Jurkat, Clone E6-1 (cell line): ENCODE measurements around the gene RNF215.

Experiments used
- DNase-seq: peaks from one replicate; pipeline ENCODE4 v3.0.0-alpha.2; 2011; ENCODE audit warnings: low read depth, low spot score
- H3K4me3 ChIP-seq: 2 replicates; pipeline ENCODE4 v1.5.1; 2011; ENCODE audit warnings: mild to moderate bottlenecking, low read length, control low read depth, moderate library complexity

Gene RNF215

DNA sequence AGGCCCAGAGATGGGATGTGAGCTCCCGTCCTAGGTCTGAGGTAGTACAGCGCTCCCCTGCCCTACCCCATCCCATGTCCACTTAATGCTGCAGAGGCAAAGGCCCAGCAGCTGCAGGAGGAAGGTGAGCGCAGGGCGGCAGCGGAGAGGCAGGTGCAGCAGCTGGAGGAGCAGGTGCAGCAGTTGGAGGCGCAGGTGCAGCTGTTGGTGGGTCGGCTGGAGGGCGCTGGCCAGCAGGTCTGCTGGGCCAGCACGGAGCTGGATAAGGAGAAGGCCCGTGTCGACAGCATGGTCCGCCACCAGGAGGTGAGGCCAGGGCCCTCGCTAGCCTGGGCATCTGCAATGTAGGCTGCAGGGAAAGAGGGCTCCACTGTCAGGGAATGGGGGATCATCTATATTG is 15.2 kb downstream of the RNF215 start:
- H3K4me3 ChIP-seq, result no peak overlapping the region
- no peak for DNase-seq

DNA sequence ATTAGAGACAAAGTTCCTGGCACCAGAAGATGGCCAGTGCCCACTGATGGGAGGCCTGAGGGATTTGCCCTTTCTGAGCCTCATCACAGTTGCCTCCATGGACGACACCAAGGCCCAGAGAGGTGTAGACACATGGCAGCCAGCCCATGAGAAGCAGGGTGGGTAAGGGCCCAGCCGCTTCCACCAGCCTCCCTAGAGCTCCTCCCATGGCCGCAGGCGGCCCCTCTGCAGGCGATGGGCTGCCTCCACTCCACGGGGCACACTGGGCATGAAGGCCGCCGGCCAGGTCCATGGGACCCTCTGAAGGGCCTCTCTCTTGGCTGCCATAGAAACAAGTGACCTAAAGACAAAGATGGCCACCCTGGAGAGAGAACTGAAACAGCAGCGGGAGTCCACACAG is 15.9 kb downstream of the RNF215 start:
- DNase-seq, result no peak
- no peak overlapping the region for H3K4me3 ChIP-seq

GRCh38 chr22:30370641-30371230 is 16.5 kb downstream of the RNF215 start:
- DNase-seq, result no peak
- H3K4me3 ChIP-seq, result no peak overlapping the region

DNA sequence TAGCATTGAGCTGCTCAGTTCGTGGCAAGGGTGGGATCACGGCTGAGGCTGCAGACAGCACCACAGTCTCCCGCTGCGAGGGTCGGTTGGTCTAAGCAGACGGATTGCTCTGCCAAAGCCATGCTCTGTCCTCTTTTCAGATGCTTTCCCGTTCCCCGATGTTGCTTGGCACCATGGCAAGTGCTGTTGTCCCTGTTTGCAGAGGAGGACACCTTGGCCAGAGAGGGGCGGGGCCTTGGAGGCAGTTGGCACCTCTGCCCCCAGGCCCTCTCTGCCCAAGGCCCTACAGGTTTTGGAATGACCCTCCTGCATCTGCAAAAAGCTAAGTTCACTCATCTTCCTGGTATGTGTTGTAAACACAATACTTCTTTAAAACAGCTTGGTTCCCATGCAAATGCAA is 18.8 kb downstream of the RNF215 start:
- DNase-seq, result no peak
- no peak overlapping the region for H3K4me3 ChIP-seq

GRCh38 chr22:30365891-30366290 is 21.3 kb downstream of the RNF215 start:
- no peak overlapping the region for H3K4me3 ChIP-seq
- no peak for DNase-seq

DNA sequence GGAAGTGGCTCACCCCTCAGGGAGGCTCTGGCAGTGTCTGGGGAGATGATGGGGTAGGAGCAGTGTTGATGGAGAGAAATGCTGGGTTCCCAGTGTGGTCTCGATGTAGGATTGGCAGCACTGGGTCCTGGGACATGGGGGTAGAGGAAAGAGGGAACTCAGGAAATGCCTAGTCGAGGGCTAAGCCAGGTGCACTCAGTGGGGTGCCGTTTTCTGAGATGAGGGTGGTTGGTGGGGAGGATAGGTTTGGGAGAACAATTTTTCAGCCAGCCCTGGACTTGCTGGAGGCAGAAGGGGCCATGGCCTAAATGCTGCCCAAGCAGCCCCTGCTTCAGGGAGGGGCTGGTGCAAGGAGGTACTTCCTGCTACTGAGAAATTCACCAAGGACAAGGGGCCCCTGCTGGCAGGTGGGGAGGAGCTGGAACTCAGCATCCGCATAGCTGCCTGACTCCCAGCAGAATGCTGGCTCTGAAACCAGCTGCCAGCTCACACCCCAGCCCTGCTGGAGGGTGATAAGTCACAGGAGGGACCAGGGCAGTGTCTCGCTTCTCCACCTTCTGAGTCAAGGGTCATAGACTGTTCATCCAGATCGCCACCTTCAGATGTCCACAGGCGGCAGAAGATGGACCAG is 24.4 kb downstream of the RNF215 start:
- no peak overlapping the region for H3K4me3 ChIP-seq
- DNase-seq, result no peak

GRCh38 chr22:30361916-30362650 is 25.1 kb downstream of the RNF215 start:
- no peak overlapping the region for H3K4me3 ChIP-seq
- peak; percentile 11 for DNase-seq

GRCh38 chr22:30358541-30358940 is 28.7 kb downstream of the RNF215 start:
- DNase-seq, result no peak
- H3K4me3 ChIP-seq, result no peak overlapping the region

GRCh38 chr22:30357650-30358215 is 29.5 kb downstream of the RNF215 start:
- no peak overlapping the region for H3K4me3 ChIP-seq
- DNase-seq, result no peak

- peak; percentile 11 for DNase-seq
- H3K4me3 ChIP-seq, result peak overlapping the region; percentile 66
Measured at GRCh38 chr22:30357236-30357570, 30.0 kb downstream of the RNF215 start.

- H3K4me3 ChIP-seq, result peak within 1 kb of the TSS; percentile 66
- DNase-seq, result peak; percentile 62
Measured at GRCh38 chr22:30356449-30357235, 30.6 kb downstream of the RNF215 start, which contains the start of the genes CCDC157 and SF3A1. Gene CCDC157, plus strand, starts transcription at chr22:30357007. Its CDS starts 8,994 bp downstream, at chr22:30366001. Gene SF3A1, minus strand, starts transcription at chr22:30356894. Its CDS starts 102 bp downstream, at chr22:30356792.

DNA sequence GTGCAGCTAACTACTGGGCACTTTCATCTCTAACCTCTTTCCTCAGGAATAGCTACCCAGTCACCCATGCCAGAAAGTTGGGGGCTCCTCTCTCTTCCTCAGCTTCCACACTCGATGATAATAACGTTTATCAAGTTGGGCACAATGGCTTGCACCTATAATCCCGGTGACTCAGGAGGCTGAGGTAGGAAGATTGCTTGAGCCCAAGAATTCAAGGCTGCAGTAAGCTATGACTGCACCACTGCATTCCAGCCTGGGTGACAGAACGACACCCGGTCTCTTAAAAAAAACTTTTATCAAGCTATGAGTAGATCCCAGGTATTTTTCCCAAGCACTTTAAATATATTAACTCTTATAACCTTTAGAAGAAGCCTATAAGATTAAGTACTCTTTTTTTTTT is 32.6 kb downstream of the RNF215 start:
- no peak for DNase-seq
- H3K4me3 ChIP-seq, result no peak overlapping the region

DNA sequence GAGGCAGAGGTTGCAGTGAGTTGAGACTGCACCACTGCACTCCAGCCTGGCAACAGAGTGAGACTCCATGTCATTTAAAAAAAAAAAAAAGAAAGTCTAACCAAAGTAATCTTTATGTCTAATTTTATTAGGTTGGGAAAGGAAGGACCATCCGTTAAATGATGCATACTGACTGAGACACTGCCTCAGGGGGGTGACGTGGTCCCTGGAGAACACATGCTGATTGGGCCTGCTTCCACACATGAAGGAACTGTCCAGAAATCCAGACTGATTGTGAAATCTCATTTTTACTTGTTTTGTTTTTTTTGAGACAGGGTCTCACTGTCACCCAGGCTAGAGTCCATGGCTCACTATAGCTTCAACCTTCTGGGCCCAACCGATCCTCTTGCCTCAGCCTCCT is 36.0 kb downstream of the RNF215 start:
- no peak for DNase-seq
- no peak overlapping the region for H3K4me3 ChIP-seq

DNA sequence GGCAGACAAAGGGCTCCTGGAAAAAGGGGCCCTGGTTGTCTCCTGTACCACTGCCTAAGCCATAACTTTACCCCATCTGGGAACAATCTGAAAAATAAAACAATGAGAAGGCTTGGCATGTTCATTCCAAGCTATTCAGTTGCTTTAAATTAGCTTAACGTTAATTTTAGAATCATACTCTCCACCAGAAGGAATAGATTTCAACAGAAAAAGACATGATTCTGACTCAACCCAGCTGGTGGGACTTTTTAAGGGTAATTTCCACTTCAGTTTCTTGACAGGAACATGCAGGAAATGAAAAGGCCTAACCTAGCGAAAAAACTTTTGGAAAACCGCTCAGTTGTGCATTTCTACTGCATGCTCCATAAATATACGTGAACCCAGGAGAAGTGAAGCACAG is 38.4 kb downstream of the RNF215 start:
- H3K4me3 ChIP-seq, result no peak overlapping the region
- DNase-seq, result no peak

DNA sequence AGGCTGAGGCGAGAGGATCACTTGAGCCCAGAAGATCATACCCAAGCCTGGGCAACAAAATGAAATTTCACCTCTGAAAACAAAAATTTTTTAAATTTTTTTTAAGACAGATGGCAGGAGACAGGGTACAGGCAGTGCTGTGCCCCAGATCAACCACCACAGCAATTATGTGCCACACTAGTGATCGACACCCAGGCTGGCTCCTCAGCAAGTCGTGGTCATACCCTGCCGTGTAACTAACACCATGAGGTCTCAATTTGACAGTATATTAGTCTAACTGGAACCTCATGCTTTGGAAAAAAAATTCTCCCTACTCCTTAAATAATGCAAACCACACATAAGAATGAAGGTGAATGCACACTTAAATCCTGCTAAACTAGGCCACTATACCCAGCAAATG is 38.8 kb downstream of the RNF215 start:
- no peak for DNase-seq
- no peak overlapping the region for H3K4me3 ChIP-seq

GRCh38 chr22:30347255-30347892 is 39.8 kb downstream of the RNF215 start:
- no peak overlapping the region for H3K4me3 ChIP-seq
- no peak for DNase-seq

GRCh38 chr22:30344447-30345200 is 42.6 kb downstream of the RNF215 start:
- H3K4me3 ChIP-seq, result no peak overlapping the region
- peak; percentile 71 for DNase-seq

DNA sequence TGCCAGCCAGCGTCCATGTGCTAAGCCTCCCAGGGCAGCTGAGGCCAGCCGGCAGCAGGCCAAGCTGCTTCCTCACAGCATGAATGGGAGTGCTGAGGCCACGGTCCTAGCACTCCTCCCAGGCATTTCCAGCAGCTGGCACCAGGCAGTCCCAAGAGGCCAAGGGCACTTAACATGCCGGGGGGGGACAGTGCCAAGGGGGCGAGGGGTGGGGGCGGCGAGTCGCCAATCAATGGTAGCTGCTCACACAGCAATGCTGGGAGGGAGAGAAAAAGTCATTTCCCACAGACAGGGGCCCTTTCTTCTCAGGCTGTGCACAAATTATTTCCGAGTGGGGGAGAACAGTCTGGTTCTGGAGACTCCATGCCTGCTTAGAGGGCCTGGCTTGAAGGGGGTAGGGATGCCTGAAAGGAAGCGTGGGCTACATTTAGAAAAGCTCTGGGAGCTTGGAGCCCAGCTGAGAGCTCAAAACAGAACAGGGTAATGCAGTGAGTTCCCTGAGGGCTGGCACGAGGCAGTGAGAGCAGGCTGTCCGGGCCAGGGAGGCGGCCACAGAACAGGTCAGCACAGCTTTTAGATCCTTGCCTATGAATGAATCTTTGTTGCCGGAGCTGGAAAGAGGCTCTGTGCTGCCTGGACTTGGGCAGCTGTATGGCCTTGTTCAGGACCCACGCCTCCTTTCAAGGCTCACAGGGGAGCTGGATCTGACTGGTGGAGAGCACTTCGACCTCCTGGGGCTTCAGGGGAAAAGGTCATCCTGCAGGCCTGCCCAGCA is 46.1 kb downstream of the RNF215 start:
- no peak overlapping the region for H3K4me3 ChIP-seq

More for the DNA sequence above, 46.1 kb downstream of the RNF215 start:
- DNase-seq, result no peak
